HEK293T (cell line): ENCODE measurements around the gene ZNF337.
A peak's percentile ranks its signal among the peaks of the same experiment; 100 is the strongest.

ENCODE experiments used
- CTCF ChIA-PET: fragments of 350-600 bp; formaldehyde crosslinking; extraction: SDS; loops from one replicate; lab custom pipeline; 2021; ENCODE audit warnings: antibody characterized with exemption, inconsistent platforms; lab: Yijun Ruan, JAX
- POLR2A ChIA-PET: fragments of 350-600 bp; formaldehyde crosslinking; extraction: SDS; loops from one replicate; lab custom pipeline; 2020; ENCODE audit warnings: antibody characterized with exemption, inconsistent platforms; lab: Yijun Ruan, JAX
- DNase-seq: peaks from one replicate; pipeline ENCODE4 v3.0.0; 2012; ENCODE audit warnings: mixed read lengths; ENCODE audit errors: extremely low spot score
- ARNT ChIP-seq: fragments of 450-650 bp; IDR thresholded peaks from 2 replicates; pipeline ENCODE4 v1.6.1; 2017; ENCODE audit warnings: mild to moderate bottlenecking
- BHLHE40 ChIP-seq: fragments of 450-650 bp; IDR thresholded peaks from 2 replicates; pipeline ENCODE4 v1.6.1; 2016; ENCODE audit warnings: mild to moderate bottlenecking, moderate library complexity, borderline replicate concordance
- CTBP1 ChIP-seq: fragments of 450-650 bp; IDR thresholded peaks from 2 replicates; pipeline ENCODE4 v1.6.1; 2016; ENCODE audit warnings: borderline replicate concordance
- ELF4 ChIP-seq: fragments of 450-650 bp; IDR thresholded peaks from 2 replicates; pipeline ENCODE4 v1.6.1; 2017; ENCODE audit warnings: antibody characterized with exemption
- FOXA1 ChIP-seq: fragments of 450-650 bp; IDR thresholded peaks from 2 replicates; pipeline ENCODE4 v1.6.1; 2016; ENCODE audit warnings: mild to moderate bottlenecking
- FOXK2 ChIP-seq: fragments of 450-650 bp; IDR thresholded peaks from 2 replicates; pipeline ENCODE4 v1.6.1; 2016; ENCODE audit warnings: mild to moderate bottlenecking
- FOXM1 ChIP-seq: fragments of 450-650 bp; IDR thresholded peaks from 2 replicates; pipeline ENCODE4 v1.6.1; 2017; ENCODE audit warnings: mild to moderate bottlenecking, borderline replicate concordance
- HDGF ChIP-seq: fragments of 450-650 bp; IDR thresholded peaks from 2 replicates; pipeline ENCODE4 v1.6.1; 2017; ENCODE audit warnings: antibody characterized with exemption, borderline replicate concordance
- L3MBTL2 ChIP-seq: fragments of 450-650 bp; conservative IDR thresholded peaks from 2 replicates; pipeline ENCODE4 v1.6.1; 2016; ENCODE audit warnings: mild to moderate bottlenecking
- LEF1 ChIP-seq: fragments of 450-650 bp; IDR thresholded peaks from 2 replicates; pipeline ENCODE4 v1.6.1; 2017; ENCODE audit warnings: mild to moderate bottlenecking, borderline replicate concordance
- NFRKB ChIP-seq: fragments of 450-650 bp; IDR thresholded peaks from 2 replicates; pipeline ENCODE4 v1.6.1; 2016; ENCODE audit warnings: mild to moderate bottlenecking, moderate library complexity
- PKNOX1 ChIP-seq: fragments of 450-650 bp; IDR thresholded peaks from 2 replicates; pipeline ENCODE4 v1.6.1; 2016
- SP1 ChIP-seq: fragments of 450-650 bp; IDR thresholded peaks from 2 replicates; pipeline ENCODE4 v1.6.1; 2017
- SUZ12 ChIP-seq: fragments of 450-650 bp; IDR thresholded peaks from 2 replicates; pipeline ENCODE4 v1.6.1; 2016; ENCODE audit warnings: mild to moderate bottlenecking
- TARDBP ChIP-seq: fragments of 450-650 bp; IDR thresholded peaks from 2 replicates; pipeline ENCODE4 v1.6.1; 2016
- ZNF384 ChIP-seq: fragments of 450-650 bp; IDR thresholded peaks from 2 replicates; pipeline ENCODE4 v1.6.1; 2016

The ZNF337 gene

DNA sequence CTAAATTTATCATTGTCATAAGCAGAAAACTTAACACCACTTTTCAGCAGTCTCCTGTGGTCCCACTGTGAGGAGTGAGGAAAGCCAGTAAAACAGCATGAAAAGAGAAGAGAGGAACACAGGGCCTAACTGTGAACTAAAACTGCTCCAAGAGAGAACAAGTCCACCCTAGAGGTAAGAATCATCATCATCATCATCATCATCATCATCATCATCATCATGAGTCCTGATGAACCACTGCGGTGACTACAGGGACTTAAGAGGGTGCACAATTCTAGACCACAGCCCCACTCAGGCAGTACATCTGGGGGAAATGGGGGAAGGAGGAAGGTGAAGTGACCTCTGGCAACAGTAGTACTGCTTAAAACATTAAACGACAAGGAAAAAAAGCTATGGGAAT is 13.6 kb downstream of the ZNF337 start:
- ChIA-PET CTCF (no interaction called here), POLR2A (no interaction called here)

GRCh38 chr20:25676164-25676809 is 20.4 kb downstream of the ZNF337 start:
- TF ChIP-seq ARNT = no peak
- TF ChIP-seq SUZ12 = no peak
- no peak for TF ChIP-seq NFRKB
- no peak for TF ChIP-seq ZNF384
- no peak for TF ChIP-seq BHLHE40
- TF ChIP-seq HDGF = no peak
- no peak for TF ChIP-seq LEF1

More for the DNA sequence above, 13.6 kb downstream of the ZNF337 start:
- TF ChIP-seq CTBP1 (no peak), TARDBP (no peak), FOXA1 (no peak), SUZ12 (no peak), FOXK2 (no peak), ELF4 (no peak), L3MBTL2 (no peak), ARNT (no peak), BHLHE40 (no peak), ZNF384 (no peak), SP1 (no peak), PKNOX1 (no peak), HDGF (no peak), FOXM1 (no peak), LEF1 (no peak), NFRKB (no peak)
- no peak for DNase-seq

GRCh38 chr20:25675161-25675560 is 21.5 kb downstream of the ZNF337 start:
- TF ChIP-seq FOXM1 = no peak
- TF ChIP-seq HDGF = no peak
- no peak for TF ChIP-seq PKNOX1
- TF ChIP-seq SUZ12 = no peak
- TF ChIP-seq TARDBP = no peak
- no peak for TF ChIP-seq ARNT
- TF ChIP-seq LEF1 = no peak
- no peak for TF ChIP-seq FOXK2
- TF ChIP-seq ZNF384 = no peak
- TF ChIP-seq BHLHE40 = no peak
- no peak for TF ChIP-seq SP1
- no peak for TF ChIP-seq NFRKB
- TF ChIP-seq FOXA1 = no peak
- TF ChIP-seq CTBP1 = no peak
- CTCF ChIA-PET = no interaction called here
- no peak for DNase-seq
- POLR2A ChIA-PET = no interaction called here

More at GRCh38 chr20:25676164-25676809, 20.4 kb downstream of the ZNF337 start:
- CTCF ChIA-PET = no interaction called here
- no peak for DNase-seq
- POLR2A ChIA-PET = no interaction called here

DNA sequence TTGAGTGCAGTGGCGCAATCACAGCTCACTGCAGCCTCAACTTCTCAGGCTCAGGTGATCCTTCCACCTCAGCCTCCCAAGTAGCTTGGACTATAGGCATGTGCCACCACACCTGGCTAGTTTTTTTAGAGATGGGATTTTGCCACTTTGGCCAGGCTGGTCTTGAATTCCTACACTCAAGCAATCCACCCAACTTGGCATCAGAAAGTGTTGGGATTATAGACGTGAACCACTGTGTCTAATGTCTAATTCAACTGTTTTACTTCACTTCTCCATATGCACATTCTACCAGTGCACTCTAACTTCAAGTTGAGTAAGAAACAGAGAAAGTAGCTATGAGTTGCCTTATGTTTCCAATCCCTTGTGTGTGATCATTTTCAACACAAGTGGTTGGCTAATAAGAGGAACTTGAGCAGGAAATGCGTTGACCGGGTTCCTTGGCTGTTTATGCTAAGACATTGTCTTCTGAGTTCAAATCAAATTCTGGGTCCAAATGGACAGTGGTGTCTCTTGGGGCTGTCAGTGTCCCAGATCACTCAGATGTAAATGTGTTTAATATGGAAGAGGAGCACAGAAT is 23.9 kb downstream of the ZNF337 start:
- DNase-seq = no peak
- TF ChIP-seq ELF4 = no peak
- no peak for TF ChIP-seq SP1
- no peak for TF ChIP-seq NFRKB
- ChIA-PET POLR2A (no interaction called here), CTCF (no interaction called here)

GRCh38 chr20:25669826-25670422 is 26.7 kb downstream of the ZNF337 start:
- DNase-seq = peak; percentile 30
- TF ChIP-seq ZNF384 = no peak
- no peak for TF ChIP-seq HDGF
- TF ChIP-seq TARDBP = no peak
- TF ChIP-seq FOXA1 = no peak
- TF ChIP-seq SUZ12 = no peak
- ChIA-PET CTCF (interaction anchor here (0.6 kb wide), 1 partner anchor 53 kb away, joined by 3 read pairs; no protein-coding TSS in a partner anchor), POLR2A (no interaction called here)

DNA sequence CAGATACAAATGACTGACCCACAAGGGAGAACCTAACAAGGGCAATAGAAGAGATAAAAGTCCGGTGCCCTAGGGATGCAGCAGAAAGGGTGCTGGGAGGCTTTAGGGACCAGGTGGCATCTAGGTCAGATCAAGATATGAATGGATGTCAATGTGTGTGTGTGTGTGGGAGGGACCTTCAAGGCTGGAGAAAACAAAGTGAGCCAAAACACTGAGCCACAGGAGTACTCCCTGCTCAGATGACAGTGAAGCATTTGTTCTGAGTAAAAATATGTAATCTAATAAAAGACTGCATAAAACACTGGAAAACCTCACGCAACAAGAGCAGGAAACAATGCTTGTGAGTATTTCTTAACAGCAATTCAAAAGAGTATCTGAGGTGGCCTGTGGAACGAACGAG is 28.2 kb downstream of the ZNF337 start:
- POLR2A ChIA-PET = no interaction called here
- TF ChIP-seq FOXM1 (no peak), HDGF (no peak), FOXA1 (no peak), ELF4 (no peak), ARNT (no peak), TARDBP (no peak), CTBP1 (no peak), PKNOX1 (no peak), SP1 (no peak), L3MBTL2 (no peak)
- no peak for DNase-seq
- CTCF ChIA-PET = no interaction called here

DNA sequence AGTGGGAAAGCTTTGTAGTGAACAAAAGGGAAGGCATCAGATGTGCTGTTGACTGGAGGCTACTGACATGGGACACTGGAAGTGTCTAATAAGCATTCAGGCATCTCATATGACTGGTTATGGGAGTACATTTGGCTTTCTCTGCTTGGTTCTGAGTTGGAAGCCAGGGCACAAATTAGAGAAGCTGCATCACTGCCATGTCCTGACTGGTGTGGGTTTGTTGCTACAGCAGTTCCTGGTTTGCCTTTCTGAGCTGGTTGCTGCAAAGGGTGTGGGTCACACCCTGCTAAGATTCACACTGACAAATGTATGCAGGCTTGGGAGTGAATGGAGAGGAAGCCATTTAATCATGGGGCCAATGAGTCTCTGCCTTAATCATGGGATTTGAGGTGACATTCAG is 36.7 kb downstream of the ZNF337 start:
- ChIA-PET POLR2A (no interaction called here), CTCF (no interaction called here)
- DNase-seq = no peak
- no peak for TF ChIP-seq PKNOX1
- TF ChIP-seq CTBP1 = no peak
- TF ChIP-seq FOXA1 = no peak
- TF ChIP-seq HDGF = no peak
- TF ChIP-seq NFRKB = no peak
- no peak for TF ChIP-seq ARNT
- TF ChIP-seq L3MBTL2 = no peak
- no peak for TF ChIP-seq ZNF384
- no peak for TF ChIP-seq ELF4
